ENCODE data around the gene AP3B2.
"Not testable (repeated sequence)": the region's sequence is repeated elsewhere in the genome, so short reads cannot be mapped to it uniquely, and the experiment has no call there.

AP3B2 gene

GRCh38 chr15:82709421-82710207 lies at the start of gene AP3B2:
Gene AP3B2, minus strand, starts transcription at chr15:82709875. Its CDS starts 169 bp downstream, at chr15:82709706.
- peak; percentile 96 for DNase-seq (ENCODE audit: low spot score)

DNA sequence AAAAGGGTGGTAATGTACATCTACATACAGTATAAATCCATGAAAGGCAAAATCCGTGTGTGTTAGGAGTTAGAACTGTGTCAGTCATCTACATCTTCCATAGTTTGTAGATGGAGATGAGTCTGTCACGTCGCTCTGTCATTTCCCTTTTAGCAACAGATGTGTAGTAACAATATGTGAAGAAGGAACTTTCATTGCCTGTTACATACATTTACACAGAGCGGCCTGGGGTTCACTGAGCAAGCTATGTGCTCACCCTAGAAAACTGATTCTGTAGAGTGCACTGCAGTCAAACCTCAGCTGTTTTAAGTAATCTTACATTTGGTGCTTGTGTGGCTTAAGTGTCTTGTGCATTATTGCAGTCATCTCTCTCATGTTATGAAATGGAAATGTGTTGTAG lies 41.6 kb upstream of the AP3B2 start:
- no peak for DNase-seq (ENCODE audit: low spot score)

DNA sequence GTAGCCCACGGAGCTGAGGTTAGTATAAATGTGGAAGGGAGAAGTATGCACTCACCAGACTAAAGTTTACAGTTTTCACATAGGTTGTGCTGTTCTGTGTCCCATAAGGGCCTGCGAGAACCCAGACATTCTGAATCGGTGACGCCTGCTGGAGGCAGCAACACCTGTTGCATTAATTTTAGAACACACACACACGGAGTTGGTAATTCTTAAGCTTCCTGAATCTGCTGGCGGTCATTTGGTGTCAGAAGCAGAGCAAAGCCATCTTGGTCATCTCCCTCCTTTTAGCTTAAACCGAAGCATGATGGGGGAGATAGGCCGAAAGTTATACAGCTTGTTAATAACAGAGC lies 41.1 kb upstream of the AP3B2 start:
- DNase-seq (ENCODE audit: low spot score) = no peak

DNA sequence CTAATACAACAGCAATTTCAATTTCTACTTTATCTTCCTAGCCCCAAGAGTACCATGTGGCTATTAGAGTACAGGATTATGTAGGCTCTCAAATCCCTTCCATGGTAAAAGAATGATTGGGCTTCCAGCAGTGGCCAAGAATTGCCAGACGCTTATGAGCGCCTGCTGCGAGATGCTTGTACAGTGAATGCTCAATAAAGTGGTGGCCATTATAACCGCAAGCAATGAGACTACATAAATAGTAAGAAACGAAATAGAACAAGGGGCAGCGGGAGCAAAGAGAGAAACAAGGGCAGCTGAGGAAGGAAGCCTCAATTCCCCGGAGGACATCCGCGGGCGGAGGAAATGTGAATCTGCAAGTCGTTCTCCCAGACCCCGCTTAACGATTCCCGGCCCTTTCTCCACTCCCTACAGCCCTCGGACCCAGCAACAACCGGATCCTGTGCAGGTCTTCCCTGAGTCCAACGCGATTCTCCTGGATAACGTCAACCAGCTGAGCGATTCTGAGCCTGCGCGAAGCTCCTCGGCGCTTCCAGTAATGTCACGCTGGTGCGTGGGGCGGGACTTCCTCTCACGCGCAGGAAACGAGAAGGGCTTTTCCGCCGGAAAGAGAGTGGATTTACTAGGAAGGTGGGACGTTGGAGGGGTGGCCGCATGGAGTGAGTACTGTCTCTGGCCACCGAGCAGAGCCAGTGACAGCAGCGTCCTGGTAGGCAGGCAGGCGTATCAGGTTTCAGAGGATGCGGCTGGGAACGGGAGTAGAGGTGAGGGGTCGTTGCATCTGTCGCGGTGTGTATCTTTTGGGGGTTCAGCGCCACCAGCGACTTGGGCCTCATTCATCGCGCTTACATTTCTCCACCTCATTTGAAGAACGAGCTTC lies 40.5 kb upstream of the AP3B2 start:
- DNase-seq (ENCODE audit: low spot score) = peak; percentile 93

DNA sequence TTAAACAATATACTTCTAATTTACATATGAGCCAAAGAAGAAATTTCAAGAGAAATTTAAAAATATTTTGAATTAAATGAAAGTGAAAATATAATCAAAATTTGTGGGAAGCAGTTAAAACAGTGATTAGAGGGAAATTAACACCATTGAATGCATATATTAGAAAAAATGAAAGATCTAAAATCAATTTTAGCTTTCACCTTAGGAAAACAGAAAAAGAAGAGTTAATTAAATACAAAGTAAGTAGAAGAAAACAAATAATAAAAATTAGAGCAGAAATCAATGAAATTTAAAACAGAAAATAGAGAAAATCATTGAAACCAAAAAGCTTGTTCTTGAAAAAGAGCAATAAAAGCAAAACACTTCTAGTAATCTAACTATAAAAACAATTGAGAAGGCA lies 38.6 kb upstream of the AP3B2 start:
- no peak for DNase-seq (ENCODE audit: low spot score)

DNA sequence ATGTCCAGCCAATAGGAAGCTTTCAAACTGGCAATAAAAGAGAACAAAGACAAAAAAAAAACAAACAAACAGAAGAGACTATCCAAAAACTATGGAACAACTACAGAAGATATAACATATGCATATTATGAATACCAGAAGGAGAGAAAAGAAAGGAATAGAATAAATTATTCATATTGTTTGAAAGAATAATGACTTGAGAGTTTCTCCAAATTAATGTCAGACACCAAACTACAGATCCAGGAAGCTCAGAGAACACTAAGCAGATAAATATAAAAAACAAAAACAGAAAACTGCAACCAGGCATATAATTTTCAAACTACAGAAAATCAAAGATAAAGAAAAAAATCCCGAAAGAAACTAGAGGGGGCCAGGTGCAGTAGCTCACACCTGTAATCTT lies 34.1 kb upstream of the AP3B2 start:
- DNase-seq (ENCODE audit: low spot score) = no peak

DNA sequence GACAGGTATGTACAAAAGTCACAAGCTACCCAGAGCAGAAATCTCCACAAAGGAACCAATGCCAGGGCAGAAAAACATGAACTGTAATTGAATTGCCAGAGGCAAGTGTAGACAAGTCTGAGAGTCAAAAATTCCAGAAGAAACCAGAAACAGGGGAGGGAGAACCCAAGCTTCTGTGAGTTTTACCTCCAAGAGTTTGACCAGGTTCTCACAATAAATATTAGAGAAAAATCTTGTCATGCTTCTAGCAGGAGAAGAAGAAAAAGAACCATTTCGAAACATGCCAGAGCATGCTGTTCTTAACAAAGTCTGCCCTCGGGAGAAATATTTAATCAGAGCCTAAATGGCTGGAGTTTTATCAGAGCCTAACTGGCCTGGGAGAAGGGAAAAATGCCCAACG lies 32.5 kb upstream of the AP3B2 start:
- DNase-seq (ENCODE audit: low spot score) = no peak

GRCh38 chr15:82739086-82739485 lies 29.4 kb upstream of the AP3B2 start:
- DNase-seq (ENCODE audit: low spot score) = no peak

DNA sequence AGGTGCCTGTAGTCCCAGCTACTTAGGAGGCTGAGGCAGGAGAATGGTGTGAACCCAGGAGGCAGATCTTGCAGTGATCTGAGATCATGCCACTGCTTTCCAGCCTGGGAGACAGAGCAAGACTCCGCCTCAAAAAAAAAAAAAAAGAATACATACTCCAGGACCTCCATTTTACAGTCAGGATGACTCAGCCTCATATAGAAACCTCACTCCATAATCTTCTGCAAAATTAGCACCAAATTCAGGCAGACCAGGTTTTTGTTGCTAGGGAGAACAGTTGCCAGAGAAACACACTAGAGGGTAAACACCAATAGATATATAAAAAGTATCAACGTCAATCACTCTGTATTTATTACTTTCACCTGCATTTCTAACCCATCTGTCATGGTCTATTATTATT lies 28.3 kb upstream of the AP3B2 start:
- no peak for DNase-seq (ENCODE audit: low spot score)

- DNase-seq (ENCODE audit: low spot score) = no peak
Observed at GRCh38 chr15:82731527-82731926, 21.9 kb upstream of the AP3B2 start.

- no peak for DNase-seq (ENCODE audit: low spot score)
Observed at GRCh38 chr15:82730022-82730530, 20.4 kb upstream of the AP3B2 start.

- DNase-seq (ENCODE audit: low spot score) = no peak
Observed at GRCh38 chr15:82726816-82727215, 17.1 kb upstream of the AP3B2 start.

DNA sequence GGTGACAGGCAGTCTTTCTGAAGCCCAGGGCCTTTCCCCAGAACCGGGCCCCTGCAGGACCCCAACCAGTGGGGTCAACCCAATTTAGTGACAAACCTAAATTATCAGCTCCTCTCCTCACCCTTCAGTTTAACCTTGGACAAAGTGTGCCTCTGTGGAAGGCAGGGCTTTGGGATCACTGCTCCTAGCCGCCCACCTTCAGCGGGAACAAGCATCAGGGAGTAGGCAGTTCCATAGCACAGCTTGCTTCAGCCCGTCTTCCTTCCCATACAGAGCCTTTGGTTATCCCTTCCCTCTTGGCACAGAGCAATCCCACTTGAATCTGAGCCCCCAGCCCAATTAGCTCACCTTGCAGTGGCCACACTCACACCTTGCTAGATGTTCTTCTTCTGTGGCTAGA lies 5.3 kb upstream of the AP3B2 start:
- DNase-seq (ENCODE audit: low spot score) = no peak

DNA sequence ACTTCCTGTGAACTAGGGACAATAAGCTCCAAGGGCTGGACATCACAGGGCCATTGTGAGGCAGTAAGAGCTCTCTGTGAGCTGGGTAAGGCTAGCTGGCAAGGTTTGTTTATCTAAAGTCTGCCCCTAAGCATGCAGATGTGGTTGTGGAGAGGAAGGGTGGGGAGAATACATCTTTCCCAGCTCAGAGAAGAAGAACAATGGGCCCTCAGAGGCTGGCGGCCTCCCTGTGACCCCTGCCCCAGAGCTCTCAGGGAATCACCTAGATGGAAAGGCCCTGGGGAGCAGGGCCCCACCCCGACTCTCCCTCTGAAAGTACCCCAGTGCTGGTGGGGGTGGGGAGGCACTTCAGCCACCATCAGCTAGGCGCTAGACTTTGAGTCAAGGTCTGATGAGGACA lies 4.3 kb upstream of the AP3B2 start:
- no peak for DNase-seq (ENCODE audit: low spot score)

DNA sequence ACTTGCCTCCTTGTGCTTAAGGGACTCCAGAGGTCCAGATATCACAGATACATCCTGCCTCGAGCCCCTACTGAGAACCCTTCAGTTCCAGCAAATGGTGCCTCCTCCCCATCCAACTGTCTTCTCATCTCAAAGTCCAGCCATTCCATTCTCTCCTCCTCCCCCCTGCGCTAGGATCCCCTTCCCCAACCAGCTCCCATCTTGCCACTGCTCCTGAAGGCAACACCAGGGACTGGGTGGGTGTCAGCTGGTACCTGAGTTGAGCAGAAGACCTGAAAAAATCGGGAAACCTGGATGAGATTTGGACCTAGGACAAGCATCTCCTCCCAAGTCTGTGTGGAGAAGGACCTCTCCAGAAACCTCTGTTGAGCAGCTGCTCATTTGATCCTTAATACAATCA lies 2.4 kb upstream of the AP3B2 start:
- DNase-seq (ENCODE audit: low spot score) = no peak

DNA sequence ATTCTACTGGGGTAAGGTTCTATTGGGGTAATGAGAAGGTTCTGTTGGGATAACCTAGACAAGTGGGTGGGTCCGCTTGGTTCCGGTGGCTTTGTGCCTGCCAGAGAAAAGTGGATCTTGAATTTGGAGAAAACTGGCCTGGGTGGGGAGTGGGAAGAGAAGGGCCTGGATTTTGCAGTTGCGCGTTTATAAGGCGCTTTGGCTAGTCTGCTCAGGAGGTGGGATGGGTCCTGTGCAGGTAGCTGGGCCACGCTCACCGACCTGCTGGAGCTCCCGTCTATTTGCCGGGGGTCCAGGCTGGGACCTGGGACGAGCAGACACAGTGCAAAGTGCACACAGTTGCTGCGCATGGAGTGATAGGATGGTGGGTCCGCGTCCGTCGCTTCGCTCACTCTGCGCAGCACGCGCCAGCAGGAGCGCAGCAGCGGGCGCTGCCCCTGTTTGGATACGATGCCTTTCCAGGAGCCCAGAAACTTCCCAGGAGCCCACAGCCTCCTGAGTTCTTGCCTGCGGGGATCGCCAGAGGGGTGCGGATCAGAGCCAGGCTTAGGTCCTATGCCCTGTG lies 1.3 kb upstream of the AP3B2 start:
- DNase-seq (ENCODE audit: low spot score) = no peak

DNA sequence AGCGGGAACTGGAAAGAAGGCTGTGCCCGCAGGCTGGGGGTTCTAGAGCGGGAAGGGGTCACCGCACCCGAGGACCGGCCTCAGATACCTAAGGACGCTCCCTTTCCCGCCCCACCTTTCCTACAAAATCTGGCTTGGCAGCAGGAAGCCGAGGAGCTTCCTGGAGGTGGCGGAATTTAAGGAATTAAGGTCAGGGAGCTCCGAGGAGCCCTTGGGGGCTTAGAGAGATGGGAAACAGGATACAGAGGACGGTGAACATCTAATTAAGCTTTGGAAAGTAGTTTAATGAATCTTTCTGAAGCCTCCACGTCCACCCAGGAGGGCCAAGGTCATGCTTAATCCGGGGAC lies 507 bp upstream of the AP3B2 start:
- no peak for DNase-seq (ENCODE audit: low spot score)

DNA sequence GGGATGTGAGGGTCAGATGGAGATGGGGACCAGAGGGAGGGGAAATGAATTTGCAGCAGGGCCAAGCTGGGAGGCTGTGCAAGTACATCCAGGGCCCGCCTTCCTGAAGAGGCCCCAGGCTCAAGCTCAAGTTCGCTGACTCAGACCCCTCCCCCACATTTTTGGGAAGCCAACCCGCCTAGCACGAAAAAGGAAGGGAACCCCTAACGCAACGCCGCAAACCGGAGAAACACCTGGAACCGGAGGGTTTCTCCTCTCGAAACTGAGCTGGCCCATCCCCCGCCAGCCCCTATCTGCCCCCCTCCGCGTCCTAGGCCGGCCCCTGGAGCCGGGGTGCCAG lies 624 bp downstream of the AP3B2 start:
- no peak for DNase-seq (ENCODE audit: low spot score)

- DNase-seq (ENCODE audit: low spot score) = not testable (repeated sequence)
Observed at GRCh38 chr15:82705856-82706255, 3.8 kb downstream of the AP3B2 start.

- peak; percentile 84 for DNase-seq (ENCODE audit: low spot score)
Observed at GRCh38 chr15:82699726-82700125, 9.9 kb downstream of the AP3B2 start.

DNA sequence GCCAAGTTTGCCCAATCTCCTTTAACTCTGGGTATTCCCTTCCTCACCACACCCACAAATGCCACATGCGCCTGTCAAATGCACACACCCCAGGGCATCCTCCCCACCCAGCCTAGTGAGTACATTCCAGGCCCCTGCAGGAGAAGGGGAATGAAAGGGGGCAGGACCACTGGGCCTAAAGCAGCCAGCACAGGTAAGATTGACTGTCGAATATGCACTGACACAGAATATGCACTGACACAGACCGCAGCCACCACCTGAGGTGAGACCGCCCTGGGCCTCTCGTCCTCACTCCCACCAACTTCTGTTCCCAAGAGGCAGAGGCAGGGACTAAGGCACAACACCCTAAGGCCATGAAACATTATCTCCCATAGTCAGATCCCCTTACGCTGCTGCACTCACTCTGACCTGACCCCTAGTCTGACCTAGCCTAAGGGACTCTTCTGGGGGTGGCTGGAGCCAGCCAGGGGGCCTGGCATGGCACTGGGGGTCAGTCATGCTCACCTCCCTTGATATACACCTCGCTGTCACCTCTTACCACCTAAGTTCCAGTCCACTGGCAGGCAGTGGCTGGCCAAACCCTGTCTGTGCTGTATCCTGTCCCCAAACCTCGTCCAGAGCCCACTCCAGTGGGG lies 10.8 kb downstream of the AP3B2 start:
- no peak for DNase-seq (ENCODE audit: low spot score)

- DNase-seq (ENCODE audit: low spot score) = no peak
Observed at GRCh38 chr15:82697735-82698407, 11.8 kb downstream of the AP3B2 start.

All from iPS-NIHi11 (cell line).